ENCODE results near the gene NEDD4L. TPM values are rescaled to one million over a fixed set of nuclear protein-coding genes. Genes with fewer than 3 reads are reported as not detected.

Gene NEDD4L
- polyA plus RNA-seq, 1 of the 3 experiments (the other 2 are of a cell fraction), result 13.2 TPM

DNA sequence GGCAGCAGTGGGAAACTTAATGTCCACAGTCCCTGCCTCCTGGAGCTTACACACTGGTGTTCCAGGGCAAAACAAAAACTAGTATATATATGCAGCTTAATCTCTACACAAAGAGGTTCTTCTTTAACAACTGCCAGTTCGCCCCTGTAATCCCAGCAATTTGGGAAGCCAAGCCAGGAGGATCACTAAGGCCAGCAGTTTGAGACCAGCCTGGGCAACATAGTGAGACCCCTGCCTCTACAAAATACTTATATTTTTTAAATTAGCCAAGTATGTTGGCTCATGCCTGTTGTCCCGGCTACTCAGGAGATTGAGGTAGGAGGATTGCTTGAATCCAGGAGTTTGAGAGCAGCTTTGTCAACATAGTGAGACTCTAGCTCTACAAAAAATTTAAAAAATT lies 17.2 kb upstream of the NEDD4L start:
- 35% methylated on average over 2 of the region's 2 CpGs for WGBS (ENCODE audit: low lambda C conversion rate)
- H3K9ac ChIP-seq, result no peak overlapping the region
- no peak overlapping the region for H3K4me3 ChIP-seq (ENCODE audit: low read depth in 2 of 2, low read length in 1 of 2)
- H3K9me2 ChIP-seq, result no peaks in the 10 kb centered on the region
- H3K9me3 ChIP-seq, result no peaks in the 10 kb centered on the region
- no peaks in the 10 kb centered on the region for H3K79me2 ChIP-seq (ENCODE audit: insufficient read depth)
- H3K36me3 ChIP-seq (replicated peaks in 1 of 2; ENCODE audit: control insufficient read depth in 1 of 2, insufficient read depth in 2 of 2, low read length in 1 of 2), result no peaks in the 10 kb centered on the region
- H3F3A ChIP-seq (replicated peaks; ENCODE audit: insufficient read depth), result no peaks in the 10 kb centered on the region
- no peak for DNase-seq
- no peak overlapping the region for H2AFZ ChIP-seq (ENCODE audit: low read depth)
- POLR2A ChIA-PET, result no interaction called here
- H3K4me1 ChIP-seq (ENCODE audit: control insufficient read depth in 1 of 2, insufficient read depth in 2 of 2, low read depth in 1 of 2, low read length in 1 of 2), result no peaks in the 10 kb centered on the region
- TF ChIP-seq TEAD4 (IDR thresholded peaks at IDR 0.05; ENCODE audit: borderline replicate concordance, insufficient read depth), result no peak
- TF ChIP-seq SMC3 (IDR thresholded peaks at IDR 0.05; ENCODE audit: low read depth, low read length), result no peak
- TF ChIP-seq POLR2AphosphoS5 (IDR thresholded peaks at IDR 0.05; ENCODE audit: low read depth, low read length), result no peak
- no peak for TF ChIP-seq ELF1 (IDR thresholded peaks at IDR 0.05)
- no peak for TF ChIP-seq USF1 (IDR thresholded peaks at IDR 0.05; ENCODE audit: borderline replicate concordance, low read depth)
- TF ChIP-seq, protein P1, sequence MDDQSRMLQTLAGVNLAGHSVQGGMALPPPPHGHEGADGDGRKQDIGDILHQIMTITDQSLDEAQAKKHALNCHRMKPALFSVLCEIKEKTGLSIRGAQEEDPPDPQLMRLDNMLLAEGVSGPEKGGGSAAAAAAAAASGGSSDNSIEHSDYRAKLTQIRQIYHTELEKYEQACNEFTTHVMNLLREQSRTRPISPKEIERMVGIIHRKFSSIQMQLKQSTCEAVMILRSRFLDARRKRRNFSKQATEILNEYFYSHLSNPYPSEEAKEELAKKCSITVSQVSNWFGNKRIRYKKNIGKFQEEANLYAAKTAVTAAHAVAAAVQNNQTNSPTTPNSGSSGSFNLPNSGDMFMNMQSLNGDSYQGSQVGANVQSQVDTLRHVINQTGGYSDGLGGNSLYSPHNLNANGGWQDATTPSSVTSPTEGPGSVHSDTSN (IDR thresholded peaks at IDR 0.05), result no peak
- TF ChIP-seq GATA2 (CRISPR knock-in tag; IDR thresholded peaks at IDR 0.05), result no peak
- TF ChIP-seq YY1 (IDR thresholded peaks at IDR 0.05; ENCODE audit: low read depth), result no peak
- no peak for TF ChIP-seq MEF2A (IDR thresholded peaks at IDR 0.05; ENCODE audit: borderline replicate concordance, low read depth)
- TF ChIP-seq NRF1 (IDR thresholded peaks at IDR 0.05; ENCODE audit: low read depth, low read length), result no peak
- no peak for TF ChIP-seq MXI1 (IDR thresholded peaks at IDR 0.05; ENCODE audit: low read depth, low read length)
- TF ChIP-seq JUND (IDR thresholded peaks at IDR 0.05), result no peak
- no peaks in the 10 kb centered on the region for H4K20me1 ChIP-seq (ENCODE audit: insufficient read depth)
- CTCF ChIA-PET, result interaction anchor here (0.8 to 2.2 kb wide), 3 partner anchors 17 to 95 kb away, joined by 3 to 11 read pairs (median 6); partner anchors contain the start of gene NEDD4L
- H3K27ac ChIP-seq (ENCODE audit: low read depth in 2 of 2, low read length in 1 of 2), result no peak overlapping the region
- no peak overlapping the region for H3K4me2 ChIP-seq
- no peaks in the 10 kb centered on the region for H3K27me3 ChIP-seq (ENCODE audit: insufficient read depth)

GRCh38 chr18:58027341-58027740 lies 16.7 kb upstream of the NEDD4L start:
- no peak for DNase-seq
- 56% methylated on average over 3 of the region's 3 CpGs for WGBS (ENCODE audit: low lambda C conversion rate)
- no peaks in the 10 kb centered on the region for H4K20me1 ChIP-seq (ENCODE audit: insufficient read depth)
- H3K9me2 ChIP-seq, result no peaks in the 10 kb centered on the region
- H3K36me3 ChIP-seq (replicated peaks in 1 of 2; ENCODE audit: control insufficient read depth in 1 of 2, insufficient read depth in 2 of 2, low read length in 1 of 2), result no peaks in the 10 kb centered on the region
- H3K4me1 ChIP-seq (ENCODE audit: control insufficient read depth in 1 of 2, insufficient read depth in 2 of 2, low read depth in 1 of 2, low read length in 1 of 2), result no peaks in the 10 kb centered on the region
- no peaks in the 10 kb centered on the region for H3K27me3 ChIP-seq (ENCODE audit: insufficient read depth)
- no peaks in the 10 kb centered on the region for H3K9me3 ChIP-seq
- no peak overlapping the region for H3K4me2 ChIP-seq
- no peaks in the 10 kb centered on the region for H3K79me2 ChIP-seq (ENCODE audit: insufficient read depth)
- POLR2A ChIA-PET, result no interaction called here
- H3K27ac ChIP-seq (ENCODE audit: low read depth in 2 of 2, low read length in 1 of 2), result no peak overlapping the region
- TF ChIP-seq, protein P2, sequence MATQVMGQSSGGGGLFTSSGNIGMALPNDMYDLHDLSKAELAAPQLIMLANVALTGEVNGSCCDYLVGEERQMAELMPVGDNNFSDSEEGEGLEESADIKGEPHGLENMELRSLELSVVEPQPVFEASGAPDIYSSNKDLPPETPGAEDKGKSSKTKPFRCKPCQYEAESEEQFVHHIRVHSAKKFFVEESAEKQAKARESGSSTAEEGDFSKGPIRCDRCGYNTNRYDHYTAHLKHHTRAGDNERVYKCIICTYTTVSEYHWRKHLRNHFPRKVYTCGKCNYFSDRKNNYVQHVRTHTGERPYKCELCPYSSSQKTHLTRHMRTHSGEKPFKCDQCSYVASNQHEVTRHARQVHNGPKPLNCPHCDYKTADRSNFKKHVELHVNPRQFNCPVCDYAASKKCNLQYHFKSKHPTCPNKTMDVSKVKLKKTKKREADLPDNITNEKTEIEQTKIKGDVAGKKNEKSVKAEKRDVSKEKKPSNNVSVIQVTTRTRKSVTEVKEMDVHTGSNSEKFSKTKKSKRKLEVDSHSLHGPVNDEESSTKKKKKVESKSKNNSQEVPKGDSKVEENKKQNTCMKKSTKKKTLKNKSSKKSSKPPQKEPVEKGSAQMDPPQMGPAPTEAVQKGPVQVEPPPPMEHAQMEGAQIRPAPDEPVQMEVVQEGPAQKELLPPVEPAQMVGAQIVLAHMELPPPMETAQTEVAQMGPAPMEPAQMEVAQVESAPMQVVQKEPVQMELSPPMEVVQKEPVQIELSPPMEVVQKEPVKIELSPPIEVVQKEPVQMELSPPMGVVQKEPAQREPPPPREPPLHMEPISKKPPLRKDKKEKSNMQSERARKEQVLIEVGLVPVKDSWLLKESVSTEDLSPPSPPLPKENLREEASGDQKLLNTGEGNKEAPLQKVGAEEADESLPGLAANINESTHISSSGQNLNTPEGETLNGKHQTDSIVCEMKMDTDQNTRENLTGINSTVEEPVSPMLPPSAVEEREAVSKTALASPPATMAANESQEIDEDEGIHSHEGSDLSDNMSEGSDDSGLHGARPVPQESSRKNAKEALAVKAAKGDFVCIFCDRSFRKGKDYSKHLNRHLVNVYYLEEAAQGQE (IDR thresholded peaks at IDR 0.05; ENCODE audit: low read depth, low read length), result no peak
- TF ChIP-seq TAF1 (IDR thresholded peaks at IDR 0.05; ENCODE audit: borderline replicate concordance, low read depth, low read length) (no peak), SMC3 (IDR thresholded peaks at IDR 0.05; ENCODE audit: low read depth, low read length) (no peak), NRF1 (IDR thresholded peaks at IDR 0.05; ENCODE audit: low read depth, low read length) (no peak), RCOR1 (IDR thresholded peaks at IDR 0.05; ENCODE audit: low read length) (no peak), CHD2 (IDR thresholded peaks at IDR 0.05; ENCODE audit: low read length, partially characterized antibody) (no peak)
- no peak overlapping the region for H2AFZ ChIP-seq (ENCODE audit: low read depth)
- CTCF ChIA-PET, result interaction anchor here (1.0 to 2.2 kb wide), 3 partner anchors 10 to 94 kb away, joined by 3 to 11 read pairs (median 6); partner anchors contain the start of gene NEDD4L
- no peaks in the 10 kb centered on the region for H3F3A ChIP-seq (replicated peaks; ENCODE audit: insufficient read depth)
- H3K4me3 ChIP-seq (ENCODE audit: low read depth in 2 of 2, low read length in 1 of 2), result no peak overlapping the region
- no peak overlapping the region for H3K9ac ChIP-seq

Data from SK-N-SH (cell line).